ENCODE data around the gene CD9.

GRCh38 chr12:6198556-6198955 is 1.6 kb upstream of the CD9 start:
- TF ChIP-seq EZH2 (IDR thresholded peaks at IDR 0.05; ENCODE audit: borderline replicate concordance, low read length) = no peak
- TF ChIP-seq CTCF (IDR thresholded peaks at IDR 0.05; ENCODE audit: low read length) = no peak

Measured in OCI-LY1 (cell line).